Activated naive CD4-positive, alpha-beta T cell treated with anti-CD3 and anti-CD28 coated beads, Interleukin-2, amount 50 U/mL, for 72 hours (primary cell): ENCODE measurements around the gene CDKL1. TPM values are rescaled to one million over a fixed set of nuclear protein-coding genes. Genes with fewer than 3 reads are reported as not detected.

Source experiments
- ATAC-seq, 2 donors: fragments of 150-1000 bp; cut with Tn5 transposase; 2 replicates each; pipeline ENCODE4 v1.10.0; 2021; ENCODE audit warnings: mild to moderate bottlenecking in 2 of 2, moderate library complexity in 2 of 2
- DNase-seq, 2 donors: peaks; one replicate each; pipeline ENCODE4 v3.0.0; 2021 to 2022; ENCODE audit warnings: low spot score in 2 of 2
- H3K27ac Mint-ChIP-seq, 2 donors: one replicate each; pipeline ENCODE4 v1.8.0; 2022; ENCODE audit warnings: mild to moderate bottlenecking in 2 of 2, mixed read lengths in 2 of 2
- H3K36me3 Mint-ChIP-seq, 2 donors: one replicate each; pipeline ENCODE4 v1.8.0; 2022; ENCODE audit warnings: mixed read lengths in 2 of 2
- H3K9me3 Mint-ChIP-seq, 2 donors: one replicate each; pipeline ENCODE4 v1.8.0; 2022; ENCODE audit warnings: mixed read lengths in 2 of 2
- total RNA-seq, 2 donors: library from RNA; stranded (reverse); gene quantifications; one replicate each; pipeline ENCODE4 v1.2.3, GENCODE V29; 2022

Gene CDKL1
- total RNA-seq, 2 donors from 2014 or later = 4.3 to 6.1 TPM

GRCh38 chr14:50397390-50398188 lies 908 bp upstream of the CDKL1 start:
- no peaks in the 10 kb centered on the region for H3K9me3 Mint-ChIP-seq

GRCh38 chr14:50395448-50395847 lies 1.2 kb downstream of the CDKL1 start:
- H3K27ac Mint-ChIP-seq = no peak overlapping the region
- H3K36me3 Mint-ChIP-seq = peaks cover 0 to 4% of the 10 kb centered on the region in 2 donors
- no peaks in the 10 kb centered on the region for H3K9me3 Mint-ChIP-seq
- DNase-seq = no peak
- no peak for ATAC-seq

More at GRCh38 chr14:50397390-50398188, 908 bp upstream of the CDKL1 start:
- Mint-ChIP-seq H3K27ac (no peak overlapping the region), H3K36me3 (peaks cover 0 to 4% of the 10 kb centered on the region in 2 donors)
- ATAC-seq = no peak
- no peak for DNase-seq

GRCh38 chr14:50394713-50395112 lies 2.0 kb downstream of the CDKL1 start:
- peaks cover 0 to 4% of the 10 kb centered on the region in 2 donors for H3K36me3 Mint-ChIP-seq
- no peaks in the 10 kb centered on the region for H3K9me3 Mint-ChIP-seq
- DNase-seq (no peak), ATAC-seq (no peak)
- no peak overlapping the region for H3K27ac Mint-ChIP-seq

DNA sequence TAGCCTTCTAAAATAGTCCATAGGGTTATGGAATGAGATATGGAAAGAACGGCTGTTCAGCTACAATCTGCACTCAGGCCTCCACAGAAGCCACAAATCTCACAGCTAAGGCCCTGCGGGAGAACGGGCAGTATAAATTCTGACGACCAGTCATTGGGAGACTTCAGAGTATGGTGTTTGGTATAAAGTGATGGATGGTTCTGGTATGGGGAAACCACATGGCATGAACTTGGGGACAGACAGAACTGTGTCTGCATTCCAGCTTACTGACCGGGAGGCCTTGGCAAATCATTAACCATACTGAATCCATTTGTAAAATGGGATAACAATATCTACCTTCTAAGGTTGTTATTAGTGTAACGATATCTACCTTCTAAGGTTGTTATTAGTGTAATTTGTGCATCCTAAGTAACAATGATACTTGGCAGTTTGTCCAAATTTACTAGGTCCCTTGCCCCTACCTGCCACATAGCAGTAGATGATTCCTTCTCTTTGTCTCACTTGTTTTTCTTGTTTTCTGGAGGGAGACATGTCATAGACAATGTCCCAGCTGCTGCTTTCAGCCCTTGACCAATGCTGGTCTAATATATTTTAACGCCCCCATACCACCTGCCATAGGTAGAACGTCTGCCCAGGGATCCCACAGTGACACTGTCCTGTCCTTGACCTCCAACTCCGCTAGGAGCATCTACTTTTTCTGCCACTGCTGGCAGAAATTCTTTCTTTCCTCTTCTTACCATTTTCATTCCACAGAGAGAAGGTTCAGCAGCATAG lies 6.8 kb downstream of the CDKL1 start:
- DNase-seq (no peak), ATAC-seq (no peak)
- H3K9me3 Mint-ChIP-seq = no peaks in the 10 kb centered on the region
- no peaks in the 10 kb centered on the region for H3K36me3 Mint-ChIP-seq
- H3K27ac Mint-ChIP-seq = no peak overlapping the region

GRCh38 chr14:50388256-50388931 lies 8.3 kb downstream of the CDKL1 start:
- ATAC-seq (no peak), DNase-seq (no peak)
- Mint-ChIP-seq H3K36me3 (no peaks in the 10 kb centered on the region), H3K9me3 (no peaks in the 10 kb centered on the region), H3K27ac (no peak overlapping the region)

DNA sequence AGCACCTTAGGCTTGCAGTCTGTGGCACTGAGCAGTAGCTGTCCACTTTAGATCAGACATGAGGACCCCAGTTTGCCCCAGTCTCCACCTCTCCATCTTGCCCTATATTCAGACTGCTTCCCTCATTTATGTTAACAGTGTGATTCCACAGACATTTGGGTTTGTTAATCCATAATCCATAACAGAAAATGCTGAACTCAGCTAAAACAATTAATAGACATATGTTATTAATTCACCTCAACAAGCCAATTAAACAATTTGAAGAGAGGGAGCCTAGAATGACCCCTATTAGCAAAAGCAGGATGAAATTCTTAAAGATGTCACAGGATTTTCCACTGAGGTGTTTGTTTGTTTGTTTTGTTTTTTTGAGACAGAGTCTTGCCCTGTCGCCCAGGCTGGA lies 9.1 kb downstream of the CDKL1 start:
- H3K9me3 Mint-ChIP-seq = no peaks in the 10 kb centered on the region
- no peak overlapping the region for H3K27ac Mint-ChIP-seq
- no peaks in the 10 kb centered on the region for H3K36me3 Mint-ChIP-seq
- DNase-seq (no peak), ATAC-seq (no peak)

- Mint-ChIP-seq H3K9me3 (no peaks in the 10 kb centered on the region), H3K36me3 (no peaks in the 10 kb centered on the region), H3K27ac (no peak overlapping the region)
- DNase-seq (no peak), ATAC-seq (no peak)
Measured at GRCh38 chr14:50383618-50384225, 13.0 kb downstream of the CDKL1 start.

- ATAC-seq (no peak), DNase-seq (no peak)
- no peak overlapping the region for H3K27ac Mint-ChIP-seq
- H3K9me3 Mint-ChIP-seq = no peaks in the 10 kb centered on the region
- no peaks in the 10 kb centered on the region for H3K36me3 Mint-ChIP-seq
Measured at GRCh38 chr14:50381823-50382287, 14.8 kb downstream of the CDKL1 start.

- Mint-ChIP-seq H3K27ac (no peak overlapping the region), H3K9me3 (no peaks in the 10 kb centered on the region), H3K36me3 (no peaks in the 10 kb centered on the region)
- ATAC-seq = no peak
- no peak for DNase-seq
Measured at GRCh38 chr14:50381008-50381407, 15.7 kb downstream of the CDKL1 start.

DNA sequence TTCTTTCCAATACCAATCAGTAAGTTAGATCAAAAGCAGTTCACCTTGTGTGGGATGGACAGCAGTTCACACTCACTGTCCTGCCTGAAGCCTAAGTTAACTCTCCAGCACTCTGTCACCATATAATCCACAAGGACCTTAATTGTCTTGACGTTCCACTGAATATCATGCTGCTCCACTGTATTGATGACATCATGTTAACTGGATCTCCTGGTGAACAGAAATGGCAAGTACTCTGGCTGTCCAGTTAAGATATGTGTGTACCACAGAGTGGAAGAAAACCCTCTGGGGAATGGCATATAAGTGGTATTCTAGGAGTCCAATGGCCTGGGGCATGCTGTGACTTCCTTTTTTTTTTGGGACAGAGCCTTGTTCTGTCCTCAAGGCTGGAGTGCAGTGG lies 16.2 kb downstream of the CDKL1 start:
- no peak for ATAC-seq
- H3K27ac Mint-ChIP-seq = no peak overlapping the region
- no peaks in the 10 kb centered on the region for H3K9me3 Mint-ChIP-seq
- no peaks in the 10 kb centered on the region for H3K36me3 Mint-ChIP-seq
- DNase-seq = no peak

- ATAC-seq (no peak), DNase-seq (no peak)
- Mint-ChIP-seq H3K36me3 (no peaks in the 10 kb centered on the region), H3K27ac (no peak overlapping the region), H3K9me3 (no peaks in the 10 kb centered on the region)
Measured at GRCh38 chr14:50379563-50379962, 17.1 kb downstream of the CDKL1 start.

GRCh38 chr14:50377550-50378085 lies 19.1 kb downstream of the CDKL1 start:
- ATAC-seq (no peak), DNase-seq (no peak)
- Mint-ChIP-seq H3K9me3 (no peaks in the 10 kb centered on the region), H3K27ac (peak overlapping the region in 1 of 2 donors; percentile 31), H3K36me3 (no peaks in the 10 kb centered on the region)

GRCh38 chr14:50375760-50376159 lies 20.9 kb downstream of the CDKL1 start:
- H3K27ac Mint-ChIP-seq = no peak overlapping the region
- DNase-seq = no peak
- ATAC-seq = no peak
- H3K36me3 Mint-ChIP-seq = no peaks in the 10 kb centered on the region
- peaks cover 0 to under 1% of the 10 kb centered on the region in 2 donors for H3K9me3 Mint-ChIP-seq

DNA sequence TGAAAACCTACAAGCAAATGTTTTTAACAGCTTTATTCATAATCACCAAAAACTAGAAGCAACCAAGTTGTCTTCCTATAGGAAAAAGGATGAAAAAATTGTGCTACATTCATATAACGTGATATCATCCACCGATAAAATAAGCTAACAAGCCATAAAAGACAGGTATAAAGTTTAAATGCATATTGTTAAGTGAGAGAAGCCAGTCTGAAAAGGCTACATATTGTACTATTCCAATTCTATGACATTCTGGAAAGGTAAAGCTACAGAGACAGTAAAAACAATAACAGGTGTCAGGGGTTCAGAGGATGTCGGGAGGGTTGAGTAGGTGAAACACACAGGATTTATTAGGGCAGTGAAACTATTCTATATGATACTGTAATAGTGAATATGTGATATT lies 22.7 kb downstream of the CDKL1 start:
- no peaks in the 10 kb centered on the region for H3K36me3 Mint-ChIP-seq
- H3K27ac Mint-ChIP-seq = no peak overlapping the region
- no peak for ATAC-seq
- H3K9me3 Mint-ChIP-seq = peaks cover 0 to 6% of the 10 kb centered on the region in 2 donors
- DNase-seq = no peak

- H3K27ac Mint-ChIP-seq = no peak overlapping the region
- H3K36me3 Mint-ChIP-seq = no peaks in the 10 kb centered on the region
- DNase-seq (no peak), ATAC-seq (no peak)
- peaks cover 0 to 6% of the 10 kb centered on the region in 2 donors for H3K9me3 Mint-ChIP-seq
Measured at GRCh38 chr14:50371546-50371945, 25.1 kb downstream of the CDKL1 start.

DNA sequence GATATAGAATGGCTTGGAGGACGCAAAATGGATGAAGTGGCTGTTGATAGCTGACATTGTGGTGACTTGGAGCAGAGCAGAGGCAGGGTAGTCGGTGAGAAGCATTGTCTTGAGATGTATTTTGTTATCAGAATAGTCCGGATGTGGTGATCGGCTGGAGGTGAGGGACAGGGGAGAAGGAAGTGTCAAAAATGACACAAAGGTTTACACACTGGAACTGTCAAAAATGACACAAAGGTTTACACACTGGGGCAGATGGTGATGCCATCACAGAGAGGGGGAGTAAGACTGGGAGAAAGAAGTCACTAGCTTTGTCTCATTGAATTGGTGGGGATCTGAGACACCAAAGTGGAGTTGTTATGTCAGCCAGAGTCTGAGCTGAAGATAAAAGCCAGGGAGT lies 30.1 kb downstream of the CDKL1 start:
- Mint-ChIP-seq H3K36me3 (peaks cover 10 to 15% of the 10 kb centered on the region in 2 donors), H3K9me3 (peaks cover 0 to 10% of the 10 kb centered on the region in 2 donors), H3K27ac (peak overlapping the region in 1 of 2 donors; percentile 4)
- ATAC-seq (no peak), DNase-seq (no peak)
